HG03432 (cell line): ENCODE results near the gene PLD5.
"Not testable (repeated sequence)": the region's sequence is repeated elsewhere in the genome, so short reads cannot be mapped to it uniquely, and the experiment has no call there.

Source experiments
- ATAC-seq: cut with Tn5 transposase; IDR thresholded peaks from one replicate; pipeline ENCODE4 v1.9.1; 2021; ENCODE audit warnings: mild to moderate bottlenecking, moderate library complexity; ENCODE audit not compliant: unreplicated experiment

Gene PLD5

GRCh38 chr1:242506724-242507123 is 17.8 kb downstream of the PLD5 start:
- no peak for ATAC-seq

GRCh38 chr1:242489545-242489944 is 35.0 kb downstream of the PLD5 start:
- ATAC-seq, result no peak

- ATAC-seq, result no peak
Measured at GRCh38 chr1:242477944-242478343, 46.6 kb downstream of the PLD5 start.

- ATAC-seq, result no peak
Measured at GRCh38 chr1:242470774-242471173, 53.7 kb downstream of the PLD5 start.

GRCh38 chr1:242468784-242469183 is 55.7 kb downstream of the PLD5 start:
- ATAC-seq, result no peak

GRCh38 chr1:242467556-242468145 is 56.8 kb downstream of the PLD5 start:
- peak; percentile 78 for ATAC-seq

- no peak for ATAC-seq
Measured at GRCh38 chr1:242462867-242463266, 61.6 kb downstream of the PLD5 start.

GRCh38 chr1:242459740-242460139 is 64.8 kb downstream of the PLD5 start:
- not testable (repeated sequence) for ATAC-seq

- ATAC-seq, result no peak
Measured at GRCh38 chr1:242456726-242457269, 67.7 kb downstream of the PLD5 start.

- ATAC-seq, result no peak
Measured at GRCh38 chr1:242455052-242455361, 69.5 kb downstream of the PLD5 start.

- peak; percentile 79 for ATAC-seq
Measured at GRCh38 chr1:242454262-242455051, 70.0 kb downstream of the PLD5 start.

- no peak for ATAC-seq
Measured at GRCh38 chr1:242452573-242452972, 71.9 kb downstream of the PLD5 start.

GRCh38 chr1:242449661-242450060 is 74.8 kb downstream of the PLD5 start:
- ATAC-seq, result no peak

GRCh38 chr1:242448910-242449645 is 75.4 kb downstream of the PLD5 start:
- no peak for ATAC-seq

- no peak for ATAC-seq
Measured at GRCh38 chr1:242447689-242448088, 76.8 kb downstream of the PLD5 start.

GRCh38 chr1:242440757-242441156 is 83.7 kb downstream of the PLD5 start:
- no peak for ATAC-seq

- no peak for ATAC-seq
Measured at GRCh38 chr1:242435200-242435599, 89.3 kb downstream of the PLD5 start.

GRCh38 chr1:242432491-242433095 is 91.9 kb downstream of the PLD5 start:
- ATAC-seq, result no peak

- ATAC-seq, result no peak
Measured at GRCh38 chr1:242431786-242432185, 92.7 kb downstream of the PLD5 start.

- ATAC-seq, result no peak
Measured at GRCh38 chr1:242430956-242431355, 93.5 kb downstream of the PLD5 start.
